Mucosa of stomach (tissue), 1 donor: ENCODE data around the gene LAMA3.

Experiments
- H3K27me3 ChIP-seq: one replicate; pipeline ENCODE4 v1.7.0; 2013; ENCODE audit warnings: mild to moderate bottlenecking, low read length; ENCODE audit not compliant: control insufficient read depth, insufficient read depth
- H3K36me3 ChIP-seq: one replicate; pipeline ENCODE4 v1.7.0; 2013; ENCODE audit warnings: low read length; ENCODE audit not compliant: control insufficient read depth, insufficient read depth
- H3K4me1 ChIP-seq: one replicate; pipeline ENCODE4 v1.7.0; 2013; ENCODE audit warnings: mild to moderate bottlenecking, low read length; ENCODE audit not compliant: control insufficient read depth, insufficient read depth
- H3K4me3 ChIP-seq: one replicate; pipeline ENCODE4 v1.7.0; 2013; ENCODE audit warnings: low read length
- H3K9ac ChIP-seq: one replicate; pipeline ENCODE4 v1.7.0; 2013; ENCODE audit warnings: mild to moderate bottlenecking, low read length, moderate library complexity
- H3K9me3 ChIP-seq: one replicate; pipeline ENCODE4 v1.7.0; 2013; ENCODE audit warnings: mild to moderate bottlenecking, low read length, moderate library complexity; ENCODE audit not compliant: control insufficient read depth
- donor health status: Pancreatic carcinoma.

LAMA3 gene

DNA sequence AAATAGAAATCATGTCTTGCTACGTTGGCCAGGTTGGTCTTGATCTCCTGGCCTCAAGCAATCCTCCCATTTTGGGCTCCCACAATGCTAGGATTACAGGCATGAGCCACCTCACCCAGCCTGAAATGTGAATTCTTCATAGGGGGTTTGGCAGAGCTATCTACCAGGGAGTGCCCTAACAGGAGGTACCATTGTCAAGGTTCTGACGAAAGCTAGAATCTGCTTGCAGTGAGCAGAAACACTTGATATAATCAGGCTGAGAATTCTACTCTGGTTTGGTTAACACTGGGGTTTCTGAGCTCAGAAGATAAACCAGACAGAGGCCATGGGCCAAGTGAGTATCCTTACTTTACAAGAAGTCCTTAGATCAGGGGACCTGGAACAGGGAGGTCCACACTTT, 7.2 kb upstream of the LAMA3 start:
- H3K9ac ChIP-seq, result no peak overlapping the region
- no peaks in the 10 kb centered on the region for H3K9me3 ChIP-seq
- no peak overlapping the region for H3K4me3 ChIP-seq
- H3K36me3 ChIP-seq, result no peaks in the 10 kb centered on the region
- H3K27me3 ChIP-seq, result peaks cover 4% of the 10 kb centered on the region
- H3K4me1 ChIP-seq, result no peaks in the 10 kb centered on the region

DNA sequence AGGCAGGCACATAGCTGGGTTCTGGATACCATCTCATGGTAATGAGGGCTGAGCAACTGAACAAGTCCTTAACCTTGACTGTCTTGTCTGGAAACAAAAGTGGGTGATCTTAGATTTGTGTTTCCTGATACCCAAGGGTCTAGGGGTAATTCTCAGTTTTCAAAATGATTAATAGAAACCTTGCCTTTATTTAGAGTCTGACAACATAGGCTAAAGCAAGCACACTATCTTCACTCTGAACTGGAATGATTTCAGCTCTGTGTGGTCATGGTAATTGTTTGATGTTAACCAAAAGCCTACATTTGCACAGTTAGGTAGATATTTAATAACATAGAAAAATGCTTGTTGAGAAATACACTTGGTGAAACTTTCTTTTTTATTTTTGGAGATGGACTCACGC, 6.8 kb upstream of the LAMA3 start:
- no peaks in the 10 kb centered on the region for H3K4me1 ChIP-seq
- H3K9ac ChIP-seq, result no peak overlapping the region
- H3K4me3 ChIP-seq, result no peak overlapping the region
- no peaks in the 10 kb centered on the region for H3K9me3 ChIP-seq
- peaks cover 4% of the 10 kb centered on the region for H3K27me3 ChIP-seq
- no peaks in the 10 kb centered on the region for H3K36me3 ChIP-seq

DNA sequence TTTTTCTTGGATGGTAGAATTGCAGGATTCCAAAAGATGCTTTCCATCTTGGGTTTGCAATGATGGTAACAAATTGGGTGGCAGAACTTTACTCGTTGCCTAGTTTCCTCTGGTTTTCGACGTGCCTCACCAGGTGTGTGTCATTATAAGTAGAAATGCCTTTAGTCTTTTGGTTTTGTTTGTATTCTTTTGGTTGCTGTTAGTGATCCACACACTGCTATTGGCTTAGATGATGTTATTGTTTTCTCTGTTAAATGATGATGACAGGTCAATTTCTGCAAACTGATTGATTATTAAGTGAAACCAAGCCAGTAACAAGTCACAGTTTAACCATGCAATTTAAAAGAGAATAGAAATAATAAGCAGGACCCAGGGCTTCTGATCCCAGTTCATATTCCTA, 6.1 kb upstream of the LAMA3 start:
- Histone ChIP-seq H3K4me3 (no peak overlapping the region), H3K27me3 (peaks cover 4% of the 10 kb centered on the region), H3K9ac (no peak overlapping the region), H3K36me3 (no peaks in the 10 kb centered on the region), H3K9me3 (no peaks in the 10 kb centered on the region), H3K4me1 (no peaks in the 10 kb centered on the region)

DNA sequence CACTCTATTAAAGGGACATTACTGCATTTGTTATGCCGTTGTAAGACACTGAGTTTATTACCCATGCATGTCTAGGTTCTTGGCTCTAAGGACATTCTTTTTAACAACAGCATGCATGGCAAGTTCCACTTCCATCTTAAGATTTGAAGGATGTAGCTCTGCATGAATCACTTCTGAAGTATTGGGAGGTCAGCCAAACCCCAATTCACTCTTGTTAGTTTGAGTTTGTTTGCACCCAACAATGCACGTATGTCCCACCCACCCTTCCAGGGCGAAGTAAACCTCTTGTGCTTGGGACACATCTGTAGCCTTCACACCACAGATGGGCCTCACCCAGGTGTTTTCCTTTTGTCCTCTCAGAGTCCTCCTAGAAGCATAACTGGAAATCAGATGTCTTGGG, 5.6 kb upstream of the LAMA3 start:
- Histone ChIP-seq H3K36me3 (no peaks in the 10 kb centered on the region), H3K4me3 (no peak overlapping the region), H3K4me1 (peaks cover 1% of the 10 kb centered on the region), H3K27me3 (peaks cover 4% of the 10 kb centered on the region), H3K9ac (no peak overlapping the region), H3K9me3 (no peaks in the 10 kb centered on the region)

DNA sequence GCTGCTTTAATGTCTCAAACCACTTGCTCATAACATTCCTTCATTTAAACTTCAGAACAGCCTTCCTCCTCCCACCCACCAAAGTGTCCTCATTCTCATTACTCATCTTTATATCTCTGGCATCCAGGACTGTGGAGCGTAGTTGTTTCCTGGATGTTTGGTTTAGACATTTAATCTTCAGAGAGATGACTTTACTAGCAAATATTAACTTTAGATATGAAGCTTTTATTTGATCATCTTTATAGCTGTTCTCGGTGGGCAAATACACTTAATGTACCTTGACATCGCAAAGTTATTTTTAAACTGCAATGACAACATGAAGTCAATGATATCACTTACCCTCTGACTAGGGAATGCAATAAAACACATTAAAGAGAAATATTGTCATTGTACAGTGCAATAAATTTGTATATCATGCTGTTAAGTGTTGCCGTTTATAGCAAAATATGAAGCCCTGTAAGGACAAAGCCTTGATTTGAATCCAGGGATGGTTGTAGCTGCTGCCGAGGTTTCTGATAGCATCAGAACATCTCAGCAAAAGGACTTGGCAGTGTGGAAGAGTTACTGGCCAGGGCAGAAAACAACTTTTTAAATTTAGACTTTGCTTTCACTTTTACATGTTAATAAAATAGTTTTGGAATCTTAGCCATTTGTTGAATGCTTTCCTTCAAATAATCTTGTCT, 4.6 kb upstream of the LAMA3 start:
- H3K4me1 ChIP-seq, result peaks cover 5% of the 10 kb centered on the region
- no peak overlapping the region for H3K4me3 ChIP-seq
- H3K36me3 ChIP-seq, result no peaks in the 10 kb centered on the region
- no peaks in the 10 kb centered on the region for H3K9me3 ChIP-seq
- H3K27me3 ChIP-seq, result peaks cover 2% of the 10 kb centered on the region
- no peak overlapping the region for H3K9ac ChIP-seq

DNA sequence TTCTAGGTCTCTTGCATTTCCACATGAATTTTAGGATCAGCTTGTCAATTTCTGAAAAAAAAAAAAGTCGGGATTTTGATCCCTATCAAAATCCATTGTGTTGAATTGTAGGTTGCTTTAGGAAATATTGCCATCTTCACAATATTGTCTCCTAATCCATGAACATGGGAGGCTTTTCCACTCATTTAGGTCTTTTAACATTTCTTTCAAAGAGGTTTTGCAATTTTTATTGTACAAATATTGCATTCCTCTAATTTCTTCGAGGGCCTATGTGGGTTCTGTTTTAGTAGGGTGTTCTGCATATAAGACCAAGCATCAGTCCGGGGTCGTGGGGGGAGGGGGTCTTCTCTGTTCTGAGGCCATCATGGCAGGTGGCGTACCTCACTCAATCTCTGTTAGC, 725 bp upstream of the LAMA3 start:
- H3K27me3 ChIP-seq, result peaks cover 3% of the 10 kb centered on the region
- H3K4me1 ChIP-seq, result peaks cover 6% of the 10 kb centered on the region
- H3K9ac ChIP-seq, result peak overlapping the region; percentile 66
- no peaks in the 10 kb centered on the region for H3K36me3 ChIP-seq
- no peaks in the 10 kb centered on the region for H3K9me3 ChIP-seq
- no peak overlapping the region for H3K4me3 ChIP-seq

DNA sequence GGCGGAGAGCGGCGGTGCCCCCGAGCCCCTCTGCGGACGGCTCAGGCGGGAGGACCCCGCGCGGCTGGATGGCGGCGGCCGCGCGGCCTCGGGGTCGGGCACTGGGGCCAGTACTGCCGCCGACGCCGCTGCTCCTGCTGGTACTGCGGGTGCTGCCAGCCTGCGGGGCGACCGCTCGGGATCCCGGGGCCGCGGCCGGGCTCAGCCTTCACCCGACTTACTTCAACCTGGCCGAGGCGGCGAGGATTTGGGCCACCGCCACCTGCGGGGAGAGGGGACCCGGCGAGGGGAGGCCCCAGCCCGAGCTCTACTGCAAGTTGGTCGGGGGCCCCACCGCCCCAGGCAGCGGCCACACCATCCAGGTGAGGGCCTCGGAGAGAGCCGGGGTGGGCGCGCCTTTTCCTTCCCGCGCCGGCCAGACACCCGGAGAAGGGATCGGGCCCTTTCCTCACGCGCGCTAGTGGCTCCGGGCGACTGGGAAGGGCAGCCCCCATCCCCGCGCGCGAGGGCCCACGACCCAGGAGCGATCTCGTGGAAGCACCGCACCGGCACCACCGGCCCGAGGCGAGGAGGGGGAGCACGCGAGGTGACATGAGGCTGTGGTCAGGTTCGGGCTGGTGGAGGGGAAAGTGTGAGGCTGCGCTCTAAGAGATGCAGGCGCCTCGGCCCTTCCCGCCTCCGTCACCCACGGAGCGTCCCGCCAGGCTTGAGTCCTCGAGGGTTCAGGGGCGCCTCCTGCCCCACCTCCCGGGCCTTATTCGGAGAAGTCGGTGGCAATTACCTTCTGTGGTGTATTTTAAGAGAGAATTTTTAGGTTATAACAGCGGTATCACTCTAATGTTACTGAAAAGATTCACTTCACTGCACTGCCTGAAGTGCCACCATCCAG, 607 bp downstream of the LAMA3 start:
- H3K4me3 ChIP-seq, result peak overlapping the region; percentile 3
- H3K9me3 ChIP-seq, result no peaks in the 10 kb centered on the region
- H3K9ac ChIP-seq, result peak overlapping the region; percentile 66
- peaks cover 3% of the 10 kb centered on the region for H3K27me3 ChIP-seq
- H3K36me3 ChIP-seq, result no peaks in the 10 kb centered on the region
- peaks cover 18% of the 10 kb centered on the region for H3K4me1 ChIP-seq

DNA sequence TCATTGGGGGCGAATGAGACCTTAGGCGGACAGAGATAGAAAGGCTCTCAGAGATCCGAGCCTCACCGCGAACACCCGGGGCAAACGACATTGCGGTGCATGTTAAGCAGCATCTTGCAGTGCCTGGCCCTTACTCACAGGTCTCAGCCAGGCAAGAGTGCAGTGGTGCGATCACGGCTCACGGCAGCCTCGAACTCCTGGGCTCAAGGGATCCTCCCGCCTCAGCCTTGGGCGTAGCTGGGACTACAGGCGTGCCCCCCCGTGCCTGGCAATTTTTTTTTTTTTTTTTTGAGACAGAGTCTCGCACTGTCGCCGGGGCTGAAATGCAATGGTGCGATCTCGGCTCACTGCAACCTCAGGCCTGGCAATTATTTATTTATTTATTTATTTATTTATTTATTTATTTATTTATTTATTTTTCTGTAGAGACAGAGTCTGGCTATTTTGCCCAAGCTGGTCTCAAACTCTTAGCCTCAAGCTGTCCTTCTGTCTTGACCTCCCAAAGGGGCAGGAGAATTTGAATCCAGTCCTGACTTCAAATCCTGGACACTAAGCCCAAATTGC, 1.3 kb downstream of the LAMA3 start:
- Histone ChIP-seq H3K9me3 (no peaks in the 10 kb centered on the region), H3K4me1 (peaks cover 25% of the 10 kb centered on the region), H3K36me3 (no peaks in the 10 kb centered on the region), H3K27me3 (peaks cover 3% of the 10 kb centered on the region), H3K4me3 (peak overlapping the region; percentile 3), H3K9ac (peak overlapping the region; percentile 66)

DNA sequence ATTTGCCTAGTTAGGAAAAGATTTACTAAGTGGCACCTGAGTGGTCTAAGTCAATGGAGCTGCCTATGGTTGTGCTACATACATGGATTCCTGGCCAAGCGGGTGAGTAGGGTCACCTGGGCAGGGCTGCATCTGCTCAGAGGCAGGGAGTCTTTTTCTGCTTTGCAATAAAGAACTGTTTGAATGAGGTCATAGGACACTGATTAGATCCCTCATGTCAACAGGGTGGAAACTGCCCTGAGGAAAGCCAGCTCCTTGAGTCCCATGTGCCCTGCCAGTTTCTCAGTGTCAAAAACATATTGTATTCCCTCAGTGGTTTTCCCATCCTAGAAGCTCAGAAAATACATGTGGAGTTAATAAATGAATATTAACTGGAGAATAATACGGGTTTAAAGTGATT, 4.6 kb downstream of the LAMA3 start:
- Histone ChIP-seq H3K4me3 (no peak overlapping the region), H3K27me3 (peaks cover 3% of the 10 kb centered on the region), H3K9me3 (no peaks in the 10 kb centered on the region), H3K4me1 (peaks cover 26% of the 10 kb centered on the region), H3K9ac (no peak overlapping the region), H3K36me3 (no peaks in the 10 kb centered on the region)

DNA sequence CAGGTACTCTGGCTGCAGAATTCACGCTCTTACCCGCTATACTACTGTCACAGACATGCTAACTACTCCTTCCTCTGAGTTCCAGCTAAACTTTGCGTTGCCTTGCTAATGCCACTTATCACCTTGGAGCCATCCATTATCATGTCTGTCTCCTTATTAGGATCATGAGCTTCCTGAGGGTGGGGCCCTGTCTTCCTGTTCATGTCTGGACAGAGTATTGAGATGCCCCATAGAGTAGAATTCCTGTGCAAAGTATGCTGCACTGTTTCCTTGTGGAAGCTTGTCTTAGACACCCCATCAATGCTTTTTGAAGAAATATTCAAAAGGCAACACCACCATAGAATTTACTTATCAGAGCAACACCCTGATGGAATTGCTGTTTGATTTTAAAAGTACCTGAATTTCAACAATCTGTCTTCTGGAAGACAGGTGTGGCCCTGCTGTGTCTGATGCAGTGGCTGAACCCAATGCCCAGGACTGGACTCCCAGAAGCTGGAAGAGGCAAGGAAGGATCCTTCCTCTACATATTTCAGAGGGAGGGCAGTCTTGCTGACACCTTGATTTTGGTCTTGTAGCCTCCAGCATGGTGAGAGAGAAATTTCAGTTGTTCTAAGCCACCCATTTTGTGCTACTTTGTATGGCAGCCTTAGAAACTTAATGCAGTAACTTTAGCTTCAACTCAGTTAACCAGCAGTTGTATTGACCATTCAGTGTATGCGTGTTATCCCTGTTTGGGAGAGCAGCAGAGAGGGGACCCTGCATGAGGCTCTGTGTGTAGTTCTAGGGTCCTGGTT, 5.6 kb downstream of the LAMA3 start:
- H3K9me3 ChIP-seq, result no peaks in the 10 kb centered on the region
- no peak overlapping the region for H3K9ac ChIP-seq
- H3K4me1 ChIP-seq, result peaks cover 24% of the 10 kb centered on the region
- no peak overlapping the region for H3K4me3 ChIP-seq
- H3K27me3 ChIP-seq, result no peaks in the 10 kb centered on the region
- H3K36me3 ChIP-seq, result no peaks in the 10 kb centered on the region

DNA sequence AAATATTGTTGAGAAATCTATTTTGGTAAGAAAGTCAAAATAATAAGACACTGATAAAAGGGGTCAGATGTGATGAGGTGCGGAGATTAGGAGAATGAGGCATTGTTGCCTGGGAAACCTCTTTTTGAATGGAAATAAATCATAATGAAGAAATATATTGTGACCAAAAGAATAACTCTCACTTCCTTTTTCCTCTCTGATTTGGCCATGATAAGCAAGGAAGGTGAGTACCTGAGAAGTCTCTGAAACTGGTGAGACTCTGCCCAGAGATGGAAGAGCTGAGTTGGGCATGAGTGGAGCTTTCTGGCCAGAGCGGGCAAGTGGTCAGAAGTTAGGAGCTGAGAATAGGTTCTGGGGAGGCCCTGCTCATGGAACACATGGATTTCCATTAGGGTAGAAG, 11.8 kb downstream of the LAMA3 start:
- no peak overlapping the region for H3K9ac ChIP-seq
- H3K27me3 ChIP-seq, result no peaks in the 10 kb centered on the region
- no peak overlapping the region for H3K4me3 ChIP-seq
- no peaks in the 10 kb centered on the region for H3K36me3 ChIP-seq
- no peaks in the 10 kb centered on the region for H3K4me1 ChIP-seq
- no peaks in the 10 kb centered on the region for H3K9me3 ChIP-seq
